Astrocyte (in vitro differentiated cells and primary cell): ENCODE measurements around the gene RIMBP2.

ENCODE experiments used
- EZH2 ChIP-seq: IDR thresholded peaks from 2 replicates; pipeline ENCODE4 v1.6.1; 2012; ENCODE audit warnings: mild to moderate bottlenecking, low read length, inconsistent platforms; ENCODE audit not compliant: insufficient read depth
- TF ChIP-seq, protein P1 (sequence below): IDR thresholded peaks from 2 replicates; pipeline ENCODE4 v1.5.1; 2011; ENCODE audit warnings: low read depth, mild to moderate bottlenecking, inconsistent platforms, low read length, moderate library complexity; ENCODE audit not compliant: insufficient read depth

DNA sequence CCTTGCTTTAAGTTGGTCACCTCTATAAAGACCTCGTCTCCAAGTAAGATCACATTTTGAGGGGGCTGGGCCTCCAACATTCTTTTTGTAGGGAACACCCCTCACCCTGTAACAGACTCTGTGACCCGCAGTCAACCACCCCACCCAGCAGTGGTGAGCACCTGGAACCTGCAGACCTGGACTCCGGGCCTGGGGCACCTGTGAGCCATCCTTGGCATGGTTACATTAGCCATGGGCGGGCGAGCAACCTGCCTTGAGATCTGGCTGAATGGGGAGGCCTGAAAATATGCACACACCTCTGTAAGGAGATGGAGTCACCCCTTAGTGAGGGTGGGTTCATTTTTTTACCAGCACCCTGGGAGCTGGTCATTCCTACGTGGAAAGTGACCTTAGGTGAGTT, 95.3 kb downstream of the RIMBP2 start:
- TF ChIP-seq, protein P1, sequence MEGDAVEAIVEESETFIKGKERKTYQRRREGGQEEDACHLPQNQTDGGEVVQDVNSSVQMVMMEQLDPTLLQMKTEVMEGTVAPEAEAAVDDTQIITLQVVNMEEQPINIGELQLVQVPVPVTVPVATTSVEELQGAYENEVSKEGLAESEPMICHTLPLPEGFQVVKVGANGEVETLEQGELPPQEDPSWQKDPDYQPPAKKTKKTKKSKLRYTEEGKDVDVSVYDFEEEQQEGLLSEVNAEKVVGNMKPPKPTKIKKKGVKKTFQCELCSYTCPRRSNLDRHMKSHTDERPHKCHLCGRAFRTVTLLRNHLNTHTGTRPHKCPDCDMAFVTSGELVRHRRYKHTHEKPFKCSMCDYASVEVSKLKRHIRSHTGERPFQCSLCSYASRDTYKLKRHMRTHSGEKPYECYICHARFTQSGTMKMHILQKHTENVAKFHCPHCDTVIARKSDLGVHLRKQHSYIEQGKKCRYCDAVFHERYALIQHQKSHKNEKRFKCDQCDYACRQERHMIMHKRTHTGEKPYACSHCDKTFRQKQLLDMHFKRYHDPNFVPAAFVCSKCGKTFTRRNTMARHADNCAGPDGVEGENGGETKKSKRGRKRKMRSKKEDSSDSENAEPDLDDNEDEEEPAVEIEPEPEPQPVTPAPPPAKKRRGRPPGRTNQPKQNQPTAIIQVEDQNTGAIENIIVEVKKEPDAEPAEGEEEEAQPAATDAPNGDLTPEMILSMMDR = no peak
- TF ChIP-seq EZH2 = no peak
